ENCODE results near the gene CAMP.
A peak's percentile ranks its signal among the peaks of the same experiment; 100 is the strongest.
"Not testable (repeated sequence)": the region's sequence is repeated elsewhere in the genome, so short reads cannot be mapped to it uniquely, and the experiment has no call there.

The CAMP gene, protein sequence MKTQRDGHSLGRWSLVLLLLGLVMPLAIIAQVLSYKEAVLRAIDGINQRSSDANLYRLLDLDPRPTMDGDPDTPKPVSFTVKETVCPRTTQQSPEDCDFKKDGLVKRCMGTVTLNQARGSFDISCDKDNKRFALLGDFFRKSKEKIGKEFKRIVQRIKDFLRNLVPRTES

DNA sequence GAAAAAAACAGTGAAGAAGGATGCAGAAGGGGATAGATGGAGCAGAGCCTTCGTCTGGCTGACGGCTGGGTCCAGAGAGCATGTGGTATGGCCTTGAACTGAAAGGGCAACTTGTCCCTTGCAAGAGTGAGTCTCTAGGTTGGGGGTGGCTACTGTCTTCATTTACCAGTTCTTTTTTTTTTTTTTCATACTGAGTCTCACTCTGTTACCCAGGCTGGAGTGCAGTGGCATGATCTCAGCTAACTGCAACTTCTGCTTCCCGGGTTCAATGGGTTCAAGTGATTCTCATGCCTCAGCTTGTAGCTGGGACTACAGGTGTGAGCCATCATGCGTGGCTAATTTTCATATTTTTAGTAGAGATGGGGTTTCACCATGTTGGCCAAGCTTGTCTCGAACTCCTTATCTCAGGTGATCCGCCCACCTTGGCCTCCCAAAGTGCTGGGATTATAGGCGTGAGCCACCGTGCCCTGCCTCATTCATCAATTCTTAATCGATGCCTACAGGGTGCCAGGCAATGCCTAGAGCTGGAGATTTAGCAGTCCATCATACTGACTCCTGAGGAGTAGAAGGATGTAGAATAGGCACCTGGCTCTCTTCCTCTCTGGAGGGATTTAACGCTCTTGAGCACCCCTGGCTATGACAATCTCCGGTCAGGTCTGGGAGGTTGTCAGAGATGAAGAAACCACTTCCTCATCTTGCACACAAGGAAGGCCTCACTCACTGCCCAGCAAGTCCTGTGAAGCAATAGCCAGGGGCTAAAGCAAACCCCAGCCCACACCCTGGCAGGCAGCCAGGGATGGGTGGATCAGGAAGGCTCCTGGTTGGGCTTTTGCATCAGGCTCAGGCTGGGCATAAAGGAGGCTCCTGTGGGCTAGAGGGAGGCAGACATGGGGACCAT is at the start of gene CAMP:
CAMP (plus strand) TSS at position 880 of the 898 bp plus-strand sequence; CDS start at position 897, 17 bp downstream.
- DNase-seq: peak; percentile 44

- DNase-seq: no peak
Measured at GRCh38 chr3:48178072-48178471, 45.2 kb upstream of the CAMP start.

DNA sequence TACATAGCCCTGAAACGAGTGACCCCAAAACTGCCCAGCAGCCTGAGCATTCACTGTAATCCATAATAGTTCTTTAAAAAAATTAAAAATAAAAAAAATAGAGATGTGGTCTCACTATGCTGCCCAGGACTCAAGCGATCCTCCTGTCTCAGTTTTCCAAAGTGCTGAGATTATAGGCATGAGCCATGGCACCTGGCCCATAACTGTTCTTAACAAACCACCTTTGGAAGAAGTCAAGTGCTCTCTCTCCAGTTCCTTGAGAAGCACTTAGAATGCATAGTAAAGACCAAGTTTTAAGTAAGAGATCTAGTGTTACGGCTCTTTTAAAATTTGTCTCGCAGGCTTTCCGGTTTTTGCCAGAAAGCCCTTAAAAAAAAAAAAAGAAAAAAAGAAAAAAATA is 43.3 kb upstream of the CAMP start:
- no peak for DNase-seq

DNA sequence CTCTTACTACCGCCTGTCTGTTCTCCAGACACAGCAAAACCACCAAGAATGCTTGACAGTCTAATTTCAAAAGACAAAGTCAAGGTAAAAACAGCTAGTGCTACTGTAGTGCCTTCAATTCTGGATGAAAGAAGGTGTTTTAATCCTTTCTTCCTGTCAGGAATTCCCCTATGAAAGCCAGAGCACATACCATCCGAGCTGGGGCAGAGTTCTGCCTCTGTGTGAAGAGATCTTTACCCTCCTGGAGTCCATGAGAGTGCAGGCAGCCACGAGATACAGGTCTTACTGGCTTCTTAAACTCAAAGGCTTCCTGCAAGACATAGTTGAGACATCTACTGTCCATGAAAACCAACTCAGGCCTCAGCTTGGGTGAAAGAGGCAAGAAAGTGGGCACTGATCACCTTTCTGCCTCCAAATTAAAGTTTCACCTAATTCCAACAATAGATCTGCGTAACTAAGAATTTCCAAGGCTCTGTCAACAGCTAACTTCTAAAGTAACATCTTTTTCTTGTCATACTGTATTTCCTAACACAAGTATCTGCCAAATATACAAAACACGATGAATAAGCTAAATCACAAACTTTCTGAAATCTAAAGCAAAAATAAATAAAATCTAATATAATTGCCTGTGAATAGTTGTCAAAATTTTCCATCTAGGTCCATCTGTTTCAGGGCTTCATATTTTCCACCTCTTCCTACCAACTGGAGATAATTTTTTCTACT is 42.6 kb upstream of the CAMP start:
- DNase-seq: no peak

- DNase-seq: no peak
Measured at GRCh38 chr3:48184299-48184698, 39.0 kb upstream of the CAMP start.

GRCh38 chr3:48185129-48185528 is 38.2 kb upstream of the CAMP start:
- no peak for DNase-seq

DNA sequence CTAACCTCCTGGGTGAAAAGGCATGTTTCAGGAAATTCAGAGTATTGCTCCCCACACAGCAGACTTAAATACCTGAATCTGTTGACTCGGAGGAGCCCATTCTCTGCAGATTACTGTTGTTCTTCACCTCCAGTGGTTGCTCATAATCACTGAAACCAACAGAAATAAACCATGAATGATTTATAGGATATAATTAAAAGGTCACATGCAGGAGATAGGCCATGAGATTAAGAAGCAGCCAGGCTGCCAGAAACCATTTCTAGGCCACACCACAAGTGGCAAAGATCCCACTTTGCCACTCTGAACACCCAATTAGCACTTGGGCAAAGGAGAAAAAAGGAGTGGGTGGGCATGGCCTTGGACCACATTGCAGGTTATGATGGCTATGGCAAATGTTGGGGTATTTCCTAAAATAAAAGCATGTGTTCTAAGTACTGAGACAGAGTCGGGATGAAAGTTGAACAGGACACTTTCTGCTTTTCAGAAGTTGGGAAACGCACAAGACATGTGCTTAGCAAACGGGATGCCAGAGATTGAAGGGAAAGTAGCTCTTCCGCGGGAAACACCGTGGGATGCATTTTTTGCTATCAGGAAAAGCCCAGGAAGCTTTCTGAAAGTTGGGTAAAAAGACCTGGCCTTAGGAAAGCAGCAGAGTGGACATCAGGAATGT is 36.5 kb upstream of the CAMP start:
- DNase-seq: no peak

GRCh38 chr3:48187301-48187578 is 36.1 kb upstream of the CAMP start:
- no peak for DNase-seq

DNA sequence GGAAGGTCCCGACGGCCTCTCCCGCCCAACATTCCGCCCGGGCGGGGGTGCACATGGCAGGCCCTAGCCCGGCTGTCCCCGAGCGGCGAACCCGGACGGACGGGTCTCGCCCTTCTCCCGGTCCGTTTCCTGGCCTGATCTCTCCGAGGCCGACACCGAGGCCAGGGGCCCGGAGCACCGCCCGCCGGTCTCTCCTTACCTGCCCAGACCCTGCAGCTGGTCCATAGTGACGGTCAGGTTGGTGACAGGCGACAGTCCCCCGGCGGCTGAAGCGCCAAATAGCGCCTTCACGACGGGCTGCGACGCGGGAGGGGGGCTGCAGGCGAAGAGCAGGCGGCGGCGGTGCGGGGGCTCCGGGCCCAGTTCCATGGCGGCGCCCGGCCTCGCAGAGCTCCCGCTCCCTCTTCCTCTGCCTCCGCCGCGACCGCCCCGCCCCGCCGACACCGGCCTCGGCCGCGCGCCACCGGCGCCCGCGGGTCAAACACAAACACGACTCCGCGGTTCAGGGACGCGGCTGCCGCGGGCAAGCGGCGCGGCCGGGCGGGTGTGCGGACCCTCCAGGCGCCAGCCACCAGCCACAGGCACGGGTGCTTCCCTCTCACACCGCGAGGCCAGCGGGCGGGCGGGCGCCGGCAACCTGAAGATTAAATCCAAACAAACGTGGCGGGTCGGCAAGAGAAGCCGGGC is 35.6 kb upstream of the CAMP start:
- peak; percentile 40 for DNase-seq

DNA sequence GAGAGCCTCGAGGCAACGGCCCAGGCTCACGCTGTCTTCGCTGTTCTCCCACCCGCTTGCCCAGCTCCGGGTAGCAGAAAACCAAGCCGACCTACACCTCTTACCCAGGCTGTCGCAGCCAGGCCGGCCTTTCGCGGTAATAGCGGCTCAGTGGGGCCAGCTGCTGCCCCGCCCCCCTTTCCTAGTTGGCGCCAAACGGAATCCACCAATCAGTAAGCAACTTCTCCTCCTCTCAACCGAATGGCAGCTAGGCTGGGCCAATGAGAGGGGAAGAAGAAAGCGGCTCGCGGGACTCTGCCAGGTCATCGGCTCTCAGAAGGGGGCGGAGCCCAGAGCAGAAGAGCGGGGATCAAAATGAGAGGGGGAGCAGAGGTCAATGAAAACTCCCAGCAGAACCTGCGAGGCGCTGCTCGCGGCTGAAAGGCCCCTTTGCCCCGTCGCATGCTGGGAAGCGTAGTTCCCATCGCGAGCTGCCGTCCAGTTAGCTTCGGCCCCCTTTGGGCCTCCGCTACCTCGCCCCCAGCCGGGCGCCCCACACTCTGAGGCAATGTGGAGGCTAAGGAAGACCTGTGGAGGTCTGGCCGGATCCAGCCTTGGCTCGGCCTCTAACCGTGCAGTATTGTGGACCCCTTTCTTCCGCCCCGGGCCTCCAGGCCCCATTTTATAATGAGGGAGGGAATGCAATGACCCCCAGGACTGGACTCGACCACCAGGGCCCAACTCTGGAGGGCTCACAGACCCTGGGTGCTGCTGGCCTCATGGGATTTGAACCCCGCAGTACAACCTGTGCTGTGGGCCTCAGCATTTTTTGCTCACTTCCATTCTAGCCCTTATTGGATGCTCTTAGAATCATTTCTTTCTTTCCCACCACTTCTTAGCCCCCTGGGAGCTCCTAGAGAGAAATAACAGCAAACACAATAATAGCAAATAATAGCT is 34.8 kb upstream of the CAMP start, which contains the start of gene CDC25A:
CDC25A (minus strand) TSS at position 152 of the 936 bp plus-strand sequence. CDS start 470 bp downstream, outside the sequence.
- DNase-seq: peak; percentile 97

- no peak for DNase-seq
Measured at GRCh38 chr3:48189321-48189720, 34.0 kb upstream of the CAMP start.

GRCh38 chr3:48190911-48191310 is 32.4 kb upstream of the CAMP start:
- DNase-seq: no peak

DNA sequence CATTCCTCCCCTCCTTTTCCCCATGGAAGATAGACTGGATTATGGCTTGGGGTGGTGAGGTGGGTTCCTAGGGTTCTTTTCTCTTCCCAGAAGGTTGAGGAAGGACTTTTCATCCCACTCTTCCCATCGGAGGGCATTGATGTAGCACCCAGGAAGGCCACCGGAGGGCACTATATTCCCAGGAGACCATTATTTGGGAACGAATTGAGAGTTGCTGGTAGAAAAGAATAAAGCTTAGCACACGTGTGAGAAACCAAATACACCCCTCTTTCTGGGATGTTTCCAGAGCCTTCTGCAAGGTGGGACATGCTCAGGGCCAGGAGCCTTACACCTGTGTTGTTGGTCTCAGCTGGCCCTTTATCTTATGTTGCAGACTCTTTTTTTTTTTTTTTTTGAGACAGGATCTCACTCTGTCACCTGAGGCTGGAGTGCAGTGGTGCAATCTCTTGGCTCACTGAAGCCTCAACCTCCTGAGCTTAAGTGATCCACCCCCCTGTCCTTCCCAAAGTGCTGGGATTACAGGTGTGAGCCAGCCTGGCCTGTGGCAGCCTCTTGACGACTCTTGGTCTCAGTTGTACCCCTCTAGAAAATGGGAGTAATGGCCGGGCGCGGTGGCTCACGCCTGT is 28.7 kb upstream of the CAMP start:
- DNase-seq: peak; percentile 46

- DNase-seq: no peak
Measured at GRCh38 chr3:48196611-48197010, 26.7 kb upstream of the CAMP start.

- DNase-seq: no peak
Measured at GRCh38 chr3:48199117-48199516, 24.2 kb upstream of the CAMP start.

DNA sequence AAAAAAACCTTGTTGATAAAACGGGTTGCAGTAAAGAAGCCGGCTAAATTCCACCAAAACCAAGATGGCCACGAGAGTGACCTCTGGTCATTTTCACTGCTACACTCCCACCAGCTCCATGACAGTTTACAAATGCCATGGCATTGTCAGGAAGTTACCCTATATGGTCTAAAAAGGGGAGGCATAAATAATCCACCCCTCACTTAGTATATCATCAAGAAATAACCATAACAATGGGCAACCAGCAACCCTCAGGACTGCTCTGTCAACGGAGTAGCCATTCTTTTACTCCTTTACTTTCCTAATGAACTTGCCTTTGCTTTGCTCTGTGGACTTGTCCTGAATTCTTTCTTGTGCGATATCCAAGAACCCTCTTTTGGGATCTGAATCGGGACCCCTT is 20.7 kb upstream of the CAMP start:
- no peak for DNase-seq

DNA sequence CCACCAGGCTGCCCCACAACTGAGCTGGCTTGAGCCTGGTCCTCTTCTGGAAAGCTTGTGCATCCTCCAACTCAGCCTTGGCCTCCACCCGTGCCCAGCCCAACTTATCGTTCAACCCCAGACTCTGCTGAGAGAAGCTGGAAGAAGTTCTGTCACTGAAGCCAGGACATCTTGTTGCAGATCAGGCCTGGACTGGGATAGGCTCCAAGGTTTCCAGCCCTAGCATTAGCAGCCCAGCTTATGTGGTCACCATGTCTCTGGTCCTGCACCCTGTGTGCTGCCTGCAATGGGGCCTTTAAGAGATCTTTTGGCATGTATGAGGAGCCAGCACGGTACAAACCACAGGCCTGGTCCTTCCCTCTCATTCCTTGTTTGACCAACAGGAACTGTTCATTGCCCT is 15.2 kb upstream of the CAMP start:
- DNase-seq: no peak

GRCh38 chr3:48209445-48209844 is 13.8 kb upstream of the CAMP start:
- no peak for DNase-seq

DNA sequence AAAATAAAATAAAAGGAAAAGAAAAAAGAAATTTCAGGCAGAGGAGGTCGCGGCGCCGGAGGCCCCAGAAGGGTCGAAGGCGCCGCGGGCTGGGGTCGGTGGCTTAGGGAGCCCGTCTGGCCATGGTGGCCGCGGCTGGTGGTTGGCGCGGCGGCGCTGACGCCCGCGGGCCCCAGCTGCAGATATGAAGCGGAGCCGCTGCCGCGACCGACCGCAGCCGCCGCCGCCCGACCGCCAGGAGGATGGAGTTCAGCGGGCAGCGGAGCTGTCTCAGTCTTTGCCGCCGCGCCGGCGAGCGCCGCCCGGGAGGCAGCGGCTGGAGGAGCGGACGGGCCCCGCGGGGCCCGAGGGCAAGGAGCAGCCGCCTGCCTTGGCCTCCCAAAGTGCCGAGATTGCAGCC is 12.8 kb upstream of the CAMP start:
- DNase-seq: not testable (repeated sequence)

GRCh38 chr3:48211776-48212175 is 11.5 kb upstream of the CAMP start:
- not testable (repeated sequence) for DNase-seq

GRCh38 chr3:48214225-48214624 is 9.1 kb upstream of the CAMP start:
- no peak for DNase-seq
